ENCODE results near the gene AKAP17A. TPM values are rescaled to one million over a fixed set of nuclear protein-coding genes. Genes with fewer than 3 reads are reported as not detected.
A peak's percentile ranks its signal among the peaks of the same experiment; 100 is the strongest.
"Not testable (repeated sequence)": the region's sequence is repeated elsewhere in the genome, so short reads cannot be mapped to it uniquely, and the experiment has no call there.

Gene AKAP17A
- 34.9 and 38.3 TPM in 2 replicates for total RNA-seq (2014; rRNA removed; shearing (Covaris generic))

GRCh38 chrX:1591102-1591862 is at the start of gene AKAP17A:
Gene AKAP17A, plus strand, starts transcription at chrX:1591604. Its CDS starts 1,859 bp downstream, at chrX:1593463.
- DNase-seq (ENCODE audit: low spot score), result peak; percentile 78

- DNase-seq (ENCODE audit: low spot score), result no peak
Measured at GRCh38 chrX:1542994-1543725, 48.2 kb upstream of the AKAP17A start.

- DNase-seq (ENCODE audit: low spot score), result no peak
Measured at GRCh38 chrX:1545776-1546408, 45.5 kb upstream of the AKAP17A start.

- DNase-seq (ENCODE audit: low spot score), result no peak
Measured at GRCh38 chrX:1546691-1547251, 44.6 kb upstream of the AKAP17A start.

- no peak for DNase-seq (ENCODE audit: low spot score)
Measured at GRCh38 chrX:1551959-1552546, 39.4 kb upstream of the AKAP17A start.

GRCh38 chrX:1554469-1555210 is 36.8 kb upstream of the AKAP17A start:
- DNase-seq (ENCODE audit: low spot score), result no peak

GRCh38 chrX:1555370-1555769 is 36.0 kb upstream of the AKAP17A start:
- DNase-seq (ENCODE audit: low spot score), result no peak

- DNase-seq (ENCODE audit: low spot score), result not testable (repeated sequence)
Measured at GRCh38 chrX:1557442-1557841, 34.0 kb upstream of the AKAP17A start.

- no peak for DNase-seq (ENCODE audit: low spot score)
Measured at GRCh38 chrX:1558761-1559468, 32.5 kb upstream of the AKAP17A start.

GRCh38 chrX:1561164-1561563 is 30.2 kb upstream of the AKAP17A start:
- no peak for DNase-seq (ENCODE audit: low spot score)

GRCh38 chrX:1564077-1564476 is 27.3 kb upstream of the AKAP17A start:
- DNase-seq (ENCODE audit: low spot score), result not testable (repeated sequence)

- DNase-seq (ENCODE audit: low spot score), result no peak
Measured at GRCh38 chrX:1564750-1565683, 26.4 kb upstream of the AKAP17A start.

GRCh38 chrX:1574181-1574580 is 17.2 kb upstream of the AKAP17A start:
- not testable (repeated sequence) for DNase-seq (ENCODE audit: low spot score)

GRCh38 chrX:1576201-1576992 is 15.0 kb upstream of the AKAP17A start:
- no peak for DNase-seq (ENCODE audit: low spot score)

- DNase-seq (ENCODE audit: low spot score), result no peak
Measured at GRCh38 chrX:1577845-1578244, 13.6 kb upstream of the AKAP17A start.

- DNase-seq (ENCODE audit: low spot score), result no peak
Measured at GRCh38 chrX:1578511-1579173, 12.8 kb upstream of the AKAP17A start.

GRCh38 chrX:1581132-1581531 is 10.3 kb upstream of the AKAP17A start:
- peak; percentile 65 for DNase-seq (ENCODE audit: low spot score)
